Sigmoid colon (tissue), 7 donors: Measurements from ENCODE around the gene SPATA6. TPM values are rescaled to one million over a fixed set of nuclear protein-coding genes. Genes with fewer than 3 reads are reported as not detected.

Experiments
- DNase-seq: peaks from one replicate; pipeline ENCODE4 v3.0.0-alpha.2; 2019
- H3K27ac ChIP-seq, 4 donors: fragments of 200-600 bp; sonication (generic); one replicate each; pipeline ENCODE4 v1.5.1; 2016 to 2019; ENCODE audit warnings: mild to moderate bottlenecking in 1 of 4
- H3K27me3 ChIP-seq, 3 donors: fragments of 200-600 bp; sonication (generic); one replicate each; pipeline ENCODE4 v1.5.1; 2019; ENCODE audit warnings: mild to moderate bottlenecking in 1 of 3
- H3K36me3 ChIP-seq, 4 donors: fragments of 200-600 bp; sonication (generic); one replicate each; pipeline ENCODE4 v1.5.1; 2016 to 2019
- H3K4me1 ChIP-seq, 4 donors: fragments of 200-600 bp; sonication (generic); one replicate each; pipeline ENCODE4 v1.5.1; 2017 to 2019
- H3K4me3 ChIP-seq, 4 donors: fragments of 200-600 bp; sonication (generic); one replicate each; pipeline ENCODE4 v1.5.1; 2017 to 2019; ENCODE audit warnings: mild to moderate bottlenecking in 2 of 4, moderate library complexity in 1 of 4
- H3K9me3 ChIP-seq, 4 donors: fragments of 200-600 bp in 3 of 4; sonication (generic) in 3 of 4; one replicate each; pipeline versions ENCODE4 v1.5.1 to v1.6.1; 2013 to 2019
- EP300 ChIP-seq, 4 donors: sonication (generic); formaldehyde crosslinking; IDR thresholded peaks; one replicate each; pipeline ENCODE4 v1.6.1; 2017; ENCODE audit warnings: antibody characterized with exemption in 4 of 4
- POLR2A ChIP-seq, 2 donors: fragments of 450-650 bp; IDR thresholded peaks; one replicate each; pipeline ENCODE4 v1.6.1; 2016; ENCODE audit warnings: antibody characterized with exemption in 2 of 2, mild to moderate bottlenecking in 2 of 2, moderate library complexity in 2 of 2
- POLR2AphosphoS5 ChIP-seq, 4 donors: sonication (generic); formaldehyde crosslinking; IDR thresholded peaks; one replicate each; pipeline ENCODE4 v1.6.1; 2017; ENCODE audit warnings: antibody characterized with exemption in 4 of 4
- WGBS, 2 donors: extraction: QIAGEN DNeasy Blood & Tissue Kit; methylation state at CpG; one replicate each; pipeline ENCODE4 v1.1.7; 2013; 5-methylcytosine and 5-hydroxymethylcytosine counted together
- intact Hi-C: fragments of 100-400 bp; cut with DNase I; formaldehyde crosslinking; loops from one replicate; pipeline ENCODE4 v1.15.1; 2023
- polyA plus RNA-seq, 3 donors: library from polyadenylated mRNA; stranded (reverse); fragments of 200-250 nt; gene quantifications; one replicate each; pipeline ENCODE4 v1.2.3, GENCODE V29; 2013
- total RNA-seq, 4 donors: library from RNA; depleted of rRNA; stranded (reverse); fragments of >200 nt; gene quantifications; one replicate each; pipeline ENCODE4 v1.1.0, GENCODE V29; 2016
- TF ChIP-seq, protein P1 (sequence below), 4 experiments: fragments of 450-650 bp in 3 of 4; fragments of 200-600 bp in 1 of 4; IDR thresholded peaks; one replicate each; pipeline ENCODE4 v1.5.1; 2016 to 2019; ENCODE audit warnings: antibody characterized with exemption in 4 of 4, mild to moderate bottlenecking in 3 of 4, moderate library complexity in 2 of 4
- donor health status: healthy with polysubstance abuse.
- donor health status: Bipolar disorder and iron deficiency.
- donor health status: healthy.

The SPATA6 gene
- total and polyA plus RNA-seq, 7 donors = 3.7 to 31.4 (median 17.6) TPM

- DNase-seq = no peak
- no peaks in the 10 kb centered on the region for H3K4me1 ChIP-seq
- 90 to 94% methylated on average over 1 of the region's 1 CpG for WGBS, 2 donors
- H3K9me3 ChIP-seq = no peaks in the 10 kb centered on the region
- no peaks in the 10 kb centered on the region for H3K27me3 ChIP-seq
- TF ChIP-seq EP300 (IDR thresholded peaks at IDR 0.05) (no peak), POLR2A (IDR thresholded peaks at IDR 0.05) (no peak), POLR2AphosphoS5 (IDR thresholded peaks at IDR 0.05) (no peak)
- TF ChIP-seq, protein P1, sequence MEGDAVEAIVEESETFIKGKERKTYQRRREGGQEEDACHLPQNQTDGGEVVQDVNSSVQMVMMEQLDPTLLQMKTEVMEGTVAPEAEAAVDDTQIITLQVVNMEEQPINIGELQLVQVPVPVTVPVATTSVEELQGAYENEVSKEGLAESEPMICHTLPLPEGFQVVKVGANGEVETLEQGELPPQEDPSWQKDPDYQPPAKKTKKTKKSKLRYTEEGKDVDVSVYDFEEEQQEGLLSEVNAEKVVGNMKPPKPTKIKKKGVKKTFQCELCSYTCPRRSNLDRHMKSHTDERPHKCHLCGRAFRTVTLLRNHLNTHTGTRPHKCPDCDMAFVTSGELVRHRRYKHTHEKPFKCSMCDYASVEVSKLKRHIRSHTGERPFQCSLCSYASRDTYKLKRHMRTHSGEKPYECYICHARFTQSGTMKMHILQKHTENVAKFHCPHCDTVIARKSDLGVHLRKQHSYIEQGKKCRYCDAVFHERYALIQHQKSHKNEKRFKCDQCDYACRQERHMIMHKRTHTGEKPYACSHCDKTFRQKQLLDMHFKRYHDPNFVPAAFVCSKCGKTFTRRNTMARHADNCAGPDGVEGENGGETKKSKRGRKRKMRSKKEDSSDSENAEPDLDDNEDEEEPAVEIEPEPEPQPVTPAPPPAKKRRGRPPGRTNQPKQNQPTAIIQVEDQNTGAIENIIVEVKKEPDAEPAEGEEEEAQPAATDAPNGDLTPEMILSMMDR (IDR thresholded peaks at IDR 0.05) = no peak
- H3K36me3 ChIP-seq = no peaks in the 10 kb centered on the region
- no peak overlapping the region for H3K4me3 ChIP-seq
- intact Hi-C loops = no loop called here
- no peak overlapping the region for H3K27ac ChIP-seq
Observed at GRCh38 chr1:48422009-48422408, 50.0 kb downstream of the SPATA6 start.

DNA sequence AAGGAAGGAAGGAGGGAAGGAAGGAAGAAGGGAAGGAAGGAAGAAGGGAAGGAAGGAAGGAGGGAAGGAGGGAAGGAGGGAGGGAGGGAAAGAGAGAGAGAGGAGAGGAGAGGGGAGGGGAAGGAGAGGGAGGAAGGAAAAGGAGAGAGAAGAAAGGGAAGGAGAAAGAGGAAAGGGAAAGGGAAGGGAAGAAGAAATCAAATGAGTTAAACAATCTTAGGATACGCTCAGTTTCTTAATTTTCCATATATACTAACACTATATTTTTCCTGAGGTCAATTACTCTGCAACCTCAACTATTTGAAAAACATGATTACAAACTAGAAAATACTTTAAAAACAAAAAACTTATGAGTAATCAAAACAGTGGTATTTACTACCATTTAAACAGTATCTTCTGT, 53.3 kb downstream of the SPATA6 start:
- DNase-seq = no peak
- Histone ChIP-seq H3K9me3 (no peaks in the 10 kb centered on the region), H3K36me3 (no peaks in the 10 kb centered on the region), H3K27me3 (no peaks in the 10 kb centered on the region), H3K4me3 (no peak overlapping the region), H3K27ac (no peak overlapping the region), H3K4me1 (peaks cover 0 to 6% (median 0%) of the 10 kb centered on the region in 4 donors)
- 91 to 97% methylated on average over 1 of the region's 1 CpG for WGBS, 2 donors
- TF ChIP-seq, protein P1 (IDR thresholded peaks at IDR 0.05) = no peak
- TF ChIP-seq EP300 (IDR thresholded peaks at IDR 0.05) (no peak), POLR2AphosphoS5 (IDR thresholded peaks at IDR 0.05) (no peak), POLR2A (IDR thresholded peaks at IDR 0.05) (no peak)
- intact Hi-C loops = no loop called here

- 89 to 92% methylated on average over 4 of the region's 4 CpGs for WGBS, 2 donors
- no peak for DNase-seq
Observed at GRCh38 chr1:48415050-48415449, 57.0 kb downstream of the SPATA6 start.

GRCh38 chr1:48414264-48414663, 57.7 kb downstream of the SPATA6 start:
- no peaks in the 10 kb centered on the region for H3K27me3 ChIP-seq
- no peak overlapping the region for H3K27ac ChIP-seq
- no peak for DNase-seq
- no peaks in the 10 kb centered on the region for H3K36me3 ChIP-seq
- TF ChIP-seq EP300 (IDR thresholded peaks at IDR 0.05) (no peak), POLR2A (IDR thresholded peaks at IDR 0.05) (no peak), POLR2AphosphoS5 (IDR thresholded peaks at IDR 0.05) (no peak)
- TF ChIP-seq, protein P1 (IDR thresholded peaks at IDR 0.05) = no peak
- H3K4me1 ChIP-seq = peaks cover 0 to 6% (median 0%) of the 10 kb centered on the region in 4 donors
- intact Hi-C loops = no loop called here
- WGBS, 2 donors = 75 to 84% methylated on average over 2 of the region's 2 CpGs
- H3K4me3 ChIP-seq = no peak overlapping the region
- no peaks in the 10 kb centered on the region for H3K9me3 ChIP-seq

More at GRCh38 chr1:48415050-48415449, 57.0 kb downstream of the SPATA6 start:
- TF ChIP-seq, protein P1 (IDR thresholded peaks at IDR 0.05) = no peak
- no peak for TF ChIP-seq EP300 (IDR thresholded peaks at IDR 0.05)
- TF ChIP-seq POLR2AphosphoS5 (IDR thresholded peaks at IDR 0.05) = no peak
- no peak for TF ChIP-seq POLR2A (IDR thresholded peaks at IDR 0.05)
- H3K4me1 ChIP-seq = peaks cover 0 to 6% (median 0%) of the 10 kb centered on the region in 4 donors
- no peaks in the 10 kb centered on the region for H3K27me3 ChIP-seq
- no peak overlapping the region for H3K27ac ChIP-seq
- no peak overlapping the region for H3K4me3 ChIP-seq
- no peaks in the 10 kb centered on the region for H3K9me3 ChIP-seq
- intact Hi-C loops = no loop called here
- no peaks in the 10 kb centered on the region for H3K36me3 ChIP-seq

DNA sequence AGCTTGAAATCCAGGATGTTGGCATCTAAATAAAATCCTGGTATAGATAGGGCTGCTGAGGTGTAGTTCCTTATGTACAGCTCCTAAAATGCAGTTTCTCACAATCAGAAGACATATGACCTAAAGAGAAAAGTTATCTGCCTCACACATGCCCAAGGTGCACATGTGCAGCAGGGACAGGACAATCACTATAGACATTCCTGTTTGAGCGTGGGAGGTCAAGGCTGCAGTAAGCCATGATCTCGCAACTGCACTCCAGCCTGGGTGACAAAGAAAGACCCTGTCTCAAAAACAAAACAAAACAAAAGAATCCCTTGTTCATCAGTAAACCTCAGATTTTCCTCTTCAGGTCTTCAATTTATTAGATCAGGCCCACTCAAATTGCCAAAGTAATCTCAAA, 66.1 kb downstream of the SPATA6 start:
- peaks cover 0 to 11% (median 4%) of the 10 kb centered on the region in 4 donors for H3K4me1 ChIP-seq
- DNase-seq = no peak
- no peak overlapping the region for H3K4me3 ChIP-seq
- no peaks in the 10 kb centered on the region for H3K9me3 ChIP-seq
- intact Hi-C loops = no loop called here
- no peaks in the 10 kb centered on the region for H3K36me3 ChIP-seq
- no peaks in the 10 kb centered on the region for H3K27me3 ChIP-seq
- no peak overlapping the region for H3K27ac ChIP-seq
- TF ChIP-seq POLR2AphosphoS5 (IDR thresholded peaks at IDR 0.05) (no peak), EP300 (IDR thresholded peaks at IDR 0.05) (no peak), POLR2A (IDR thresholded peaks at IDR 0.05) (no peak)
- TF ChIP-seq, protein P1 (IDR thresholded peaks at IDR 0.05) = no peak
- WGBS, 2 donors = 95 to 98% methylated on average over 2 of the region's 2 CpGs
